NCI-H510A treated with DMSO at 0.1 percent for 48 hours (cell line): ENCODE results near the gene MAPK9.

Experiments
- DNase-seq: peaks from one replicate; lab custom pipeline; 2025; lab: John Stamatoyannopoulos, UW

Gene MAPK9

DNA sequence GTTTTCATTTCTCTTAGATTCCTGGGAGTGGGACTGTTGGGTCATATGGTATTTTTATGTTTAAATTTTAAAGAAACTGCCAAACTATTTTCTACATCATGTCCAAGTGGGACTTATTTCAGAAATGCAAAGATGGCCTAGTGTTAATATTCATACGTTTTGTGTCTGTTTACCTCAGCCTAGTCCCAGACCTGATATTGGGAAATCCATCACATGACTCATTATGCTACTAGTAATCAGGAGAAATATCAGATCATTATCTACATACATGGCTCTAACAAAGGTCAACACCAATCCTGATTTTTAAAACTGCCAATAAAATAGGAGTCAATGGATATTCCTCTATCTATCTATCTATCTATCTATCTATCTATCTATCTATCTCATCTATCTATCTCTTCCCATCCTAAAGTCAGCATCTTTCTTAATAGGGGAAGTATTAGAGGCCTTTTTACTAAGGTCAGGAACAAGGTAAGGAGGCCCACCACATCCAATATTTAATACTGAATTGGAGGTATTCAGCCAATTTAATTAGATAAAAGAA is 87.5 kb downstream of the MAPK9 start:
- no peak for DNase-seq

DNA sequence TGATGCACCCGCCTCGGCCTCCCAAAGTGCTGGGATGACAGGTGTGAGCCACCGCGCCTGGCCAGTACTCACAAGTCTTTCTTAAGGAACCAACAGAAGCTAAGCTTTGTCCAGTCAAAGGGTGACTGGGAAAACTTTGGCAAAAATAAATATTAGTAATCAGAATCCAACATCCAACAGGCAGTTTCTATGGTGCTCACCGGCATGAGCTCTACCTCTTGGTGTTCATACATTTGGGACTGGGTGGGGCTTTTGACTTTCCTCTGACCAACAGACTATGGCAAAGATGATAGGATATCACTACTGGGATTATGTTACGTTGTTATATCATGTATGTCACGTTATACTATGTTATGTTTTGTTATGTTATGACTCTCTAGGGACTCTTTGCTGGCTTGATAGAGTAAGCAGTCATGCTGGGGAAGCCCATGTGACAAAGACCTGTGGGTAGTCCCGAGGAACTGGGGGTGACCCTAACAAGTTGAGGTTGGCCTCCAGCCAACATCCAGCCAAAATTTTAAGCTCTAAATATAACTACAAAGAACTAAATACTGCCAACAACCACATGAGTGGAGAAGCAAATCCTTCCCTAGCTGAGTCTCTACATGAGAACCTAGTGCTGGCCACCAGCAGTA is 88.8 kb downstream of the MAPK9 start:
- no peak for DNase-seq

GRCh38 chr5:180201051-180201987 is 90.6 kb downstream of the MAPK9 start:
- no peak for DNase-seq

GRCh38 chr5:180199390-180199789 is 92.5 kb downstream of the MAPK9 start:
- no peak for DNase-seq

GRCh38 chr5:180198208-180198607 is 93.7 kb downstream of the MAPK9 start:
- DNase-seq: no peak

DNA sequence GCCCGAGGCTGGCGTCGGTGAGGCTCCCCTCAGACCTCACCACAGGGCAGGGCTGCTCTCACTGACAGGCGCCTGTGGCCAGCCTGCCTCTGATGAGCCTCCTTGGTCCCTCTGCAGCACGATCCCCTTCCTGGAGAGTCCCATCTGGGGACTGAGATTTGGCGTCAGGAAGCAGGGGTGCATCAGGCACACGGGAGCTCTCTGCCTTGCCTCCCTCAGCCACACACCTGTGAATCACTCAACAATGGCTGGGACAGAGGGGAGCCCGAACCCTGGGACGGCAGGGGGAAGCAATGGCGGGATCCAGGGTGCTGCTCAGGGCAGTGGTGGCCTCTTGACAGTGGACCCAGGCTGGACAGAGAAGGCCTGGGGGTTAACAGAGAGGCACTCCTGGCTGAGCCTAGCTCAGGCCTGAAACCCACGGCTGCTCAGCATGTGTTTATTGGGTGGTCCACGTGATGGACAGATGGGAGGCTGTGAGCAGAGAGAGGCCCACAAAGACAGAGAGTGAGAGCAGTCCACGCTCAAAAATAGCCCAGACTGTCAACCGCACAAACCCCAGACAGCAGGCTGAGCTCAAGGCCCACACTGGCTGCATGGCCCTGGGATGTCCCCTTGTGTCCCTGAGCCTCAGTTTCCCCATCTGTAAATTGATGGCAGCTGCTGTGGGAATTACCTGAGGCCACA is 94.7 kb downstream of the MAPK9 start:
- no peak for DNase-seq

GRCh38 chr5:180194410-180195345 is 97.2 kb downstream of the MAPK9 start:
- no peak for DNase-seq

- no peak for DNase-seq
These were observed 98.0 kb downstream of the MAPK9 start for GRCh38 chr5:180193749-180194375.

GRCh38 chr5:180191716-180192115 is 100.2 kb downstream of the MAPK9 start:
- no peak for DNase-seq

- DNase-seq: no peak
These were observed 104.1 kb downstream of the MAPK9 start for GRCh38 chr5:180187767-180188166.
